Naive thymus-derived CD8-positive, alpha-beta T cell (primary cell): ENCODE measurements around the gene CYTH3. TPM values are rescaled to one million over a fixed set of nuclear protein-coding genes. Genes with fewer than 3 reads are reported as not detected.
"Not testable (repeated sequence)": the region's sequence is repeated elsewhere in the genome, so short reads cannot be mapped to it uniquely, and the experiment has no call there.

Experiments used
- ATAC-seq, 2 donors: fragments of 150-1000 bp; cut with Tn5 transposase in 1 of 2; sonication (Bioruptor Pico), chemical (Tn5 transposase) in 1 of 2; 1 replicate in 1 of 2; 2 replicates in 1 of 2; pipeline ENCODE4 v1.10.0; 2021; ENCODE audit warnings: mild to moderate bottlenecking in 2 of 2, moderate library complexity in 2 of 2
- POLR2A ChIA-PET: fragments of 350-600 bp; sonication (Branson Sonifier 250); formaldehyde crosslinking; loops from one replicate; lab custom pipeline; 2021; ENCODE audit warnings: antibody characterized with exemption; lab: Charles Lee
- DNase-seq, 10 donors: peaks; one replicate each; pipeline versions ENCODE4 v3.0.0 to v3.0.0-alpha.2; 2020 to 2022
- H3K27ac Mint-ChIP-seq, 10 donors: one replicate each; pipeline ENCODE4 v1.8.0; 2020 to 2022; ENCODE audit warnings: mild to moderate bottlenecking in 10 of 10, mixed read lengths in 10 of 10, moderate library complexity in 4 of 10, inconsistent platforms in 1 of 10
- H3K27me3 Mint-ChIP-seq, 5 donors: one replicate each; pipeline ENCODE4 v1.8.0; 2021 to 2022; ENCODE audit warnings: mixed read lengths in 5 of 5
- H3K36me3 Mint-ChIP-seq, 3 donors: one replicate each; pipeline ENCODE4 v1.8.0; 2020 to 2022; ENCODE audit warnings: mixed read lengths in 3 of 3, mild to moderate bottlenecking in 2 of 3, inconsistent platforms in 1 of 3
- H3K4me1 Mint-ChIP-seq, 4 donors: one replicate each; pipeline ENCODE4 v1.8.0; 2021 to 2022; ENCODE audit warnings: mixed read lengths in 4 of 4
- H3K4me3 Mint-ChIP-seq, 10 donors: one replicate each; pipeline ENCODE4 v1.8.0; 2020 to 2022; ENCODE audit warnings: mild to moderate bottlenecking in 10 of 10, mixed read lengths in 10 of 10, moderate library complexity in 6 of 10, inconsistent platforms in 1 of 10
- H3K9me3 Mint-ChIP-seq, 9 donors: one replicate each; pipeline ENCODE4 v1.8.0; 2020 to 2022; ENCODE audit warnings: mixed read lengths in 9 of 9, mild to moderate bottlenecking in 3 of 9, inconsistent platforms in 1 of 9, moderate library complexity in 1 of 9
- polyA plus RNA-seq, 3 donors: library from polyadenylated mRNA; unstranded; fragments of 300-500 nt; fragmentation: Illumina TruSeq; gene quantifications; one replicate each; pipeline ENCODE4 v1.2.3, GENCODE V29; 2021
- total RNA-seq, 8 experiments: library from RNA in 2 of 8; stranded (reverse) in 2 of 8; gene quantifications; one replicate each; pipeline ENCODE4 v1.2.3 and lab custom pipeline; 2021 to 2026

The CYTH3 gene
- total and polyA plus RNA-seq, 5 experiments from 2014 or later: 0.77 to 8.6 (median 4.1) TPM

GRCh38 chr7:6190563-6190962, 81.9 kb downstream of the CYTH3 start:
- DNase-seq, H3K4me1 Mint-ChIP-seq, H3K27ac Mint-ChIP-seq, H3K27me3 Mint-ChIP-seq, H3K9me3 Mint-ChIP-seq, H3K4me3 Mint-ChIP-seq, ATAC-seq, POLR2A ChIA-PET: not testable (repeated sequence)
- peaks cover 0 to 16% (median 12%) of the 10 kb centered on the region in 3 donors for H3K36me3 Mint-ChIP-seq

DNA sequence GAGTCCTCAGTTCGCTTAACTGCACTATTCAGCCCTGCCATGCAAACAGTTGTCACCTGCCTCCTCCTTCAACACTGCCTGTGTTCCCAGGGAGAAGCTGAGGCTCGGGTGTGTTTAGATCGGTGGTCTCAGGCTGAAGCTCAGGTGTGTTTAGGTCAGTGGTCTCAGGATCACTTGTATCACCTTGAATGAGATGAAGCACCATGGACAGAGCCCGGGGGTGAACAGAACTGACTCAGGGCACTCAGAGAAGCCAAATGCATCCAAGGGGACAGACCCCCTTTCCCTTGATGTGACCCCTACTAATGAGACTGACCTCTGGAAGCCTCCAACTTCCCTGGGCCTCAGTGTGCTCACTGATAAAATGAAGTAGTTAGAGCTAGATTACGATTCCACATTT, 84.0 kb downstream of the CYTH3 start:
- POLR2A ChIA-PET: no interaction called here
- Mint-ChIP-seq H3K27ac (peak overlapping the region in 1 of 10 donors; percentile 31), H3K4me1 (no peaks in the 10 kb centered on the region), H3K36me3 (peaks cover 0 to 16% (median 12%) of the 10 kb centered on the region in 3 donors), H3K9me3 (no peaks in the 10 kb centered on the region), H3K4me3 (no peak overlapping the region), H3K27me3 (no peaks in the 10 kb centered on the region)
- ATAC-seq: no peak
- DNase-seq: no peak

GRCh38 chr7:6186577-6186976, 85.8 kb downstream of the CYTH3 start:
- H3K27me3 Mint-ChIP-seq: no peaks in the 10 kb centered on the region
- no peak overlapping the region for H3K27ac Mint-ChIP-seq
- no peak overlapping the region for H3K4me3 Mint-ChIP-seq
- DNase-seq: no peak
- POLR2A ChIA-PET: no interaction called here
- H3K36me3 Mint-ChIP-seq: peaks cover 0 to 16% (median 12%) of the 10 kb centered on the region in 3 donors
- ATAC-seq: no peak
- H3K9me3 Mint-ChIP-seq: no peaks in the 10 kb centered on the region
- no peaks in the 10 kb centered on the region for H3K4me1 Mint-ChIP-seq

GRCh38 chr7:6182993-6183392, 89.4 kb downstream of the CYTH3 start:
- Mint-ChIP-seq H3K27ac (peak overlapping the region in 1 of 10 donors; percentile 62), H3K4me3 (no peak overlapping the region), H3K9me3 (no peaks in the 10 kb centered on the region), H3K27me3 (no peaks in the 10 kb centered on the region), H3K36me3 (peaks cover 0 to 12% (median 9%) of the 10 kb centered on the region in 3 donors), H3K4me1 (peaks cover 0 to 3% (median 0%) of the 10 kb centered on the region in 4 donors)
- DNase-seq (no peak), ATAC-seq (no peak)
- POLR2A ChIA-PET: no interaction called here

GRCh38 chr7:6181136-6181535, 91.3 kb downstream of the CYTH3 start:
- Mint-ChIP-seq H3K27me3 (no peaks in the 10 kb centered on the region), H3K4me1 (peaks cover 0 to 3% (median 0%) of the 10 kb centered on the region in 4 donors), H3K4me3 (no peak overlapping the region), H3K9me3 (no peaks in the 10 kb centered on the region), H3K36me3 (peaks cover 0 to under 1% (median under 1%) of the 10 kb centered on the region in 3 donors), H3K27ac (no peak overlapping the region)
- no peak for ATAC-seq
- DNase-seq: no peak
- POLR2A ChIA-PET: no interaction called here

DNA sequence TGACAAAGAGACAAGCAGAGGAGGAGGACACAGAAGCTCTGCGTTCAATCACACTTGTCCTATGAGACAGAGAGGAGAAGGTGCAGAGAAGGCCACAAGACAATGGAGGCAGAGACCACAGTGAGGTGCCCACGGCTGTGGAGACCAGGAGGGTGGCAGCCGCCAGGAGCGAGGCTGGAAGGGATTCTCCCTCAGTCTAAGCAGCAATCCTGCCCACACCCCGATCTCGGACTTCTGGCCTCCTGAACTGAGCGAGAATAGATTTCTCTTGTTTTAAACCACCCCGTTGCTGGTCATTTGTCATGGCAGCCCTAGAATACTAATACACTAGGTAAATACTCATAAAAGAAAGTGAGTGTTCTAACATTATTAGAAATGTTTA, 92.1 kb downstream of the CYTH3 start:
- H3K36me3 Mint-ChIP-seq: no peaks in the 10 kb centered on the region
- no peak overlapping the region for H3K4me3 Mint-ChIP-seq
- no peaks in the 10 kb centered on the region for H3K9me3 Mint-ChIP-seq
- no peak for ATAC-seq
- H3K27me3 Mint-ChIP-seq: no peaks in the 10 kb centered on the region
- H3K4me1 Mint-ChIP-seq: peaks cover 0 to 3% (median 0%) of the 10 kb centered on the region in 4 donors
- POLR2A ChIA-PET: no interaction called here
- DNase-seq: no peak
- no peak overlapping the region for H3K27ac Mint-ChIP-seq

GRCh38 chr7:6179620-6180343, 92.6 kb downstream of the CYTH3 start:
- Mint-ChIP-seq H3K4me3 (no peak overlapping the region), H3K27ac (peak overlapping the region in 1 of 10 donors; percentile 36), H3K4me1 (peaks cover 0 to 3% (median 0%) of the 10 kb centered on the region in 4 donors), H3K9me3 (no peaks in the 10 kb centered on the region), H3K27me3 (no peaks in the 10 kb centered on the region), H3K36me3 (no peaks in the 10 kb centered on the region)
- ATAC-seq (no peak), DNase-seq (no peak)
- POLR2A ChIA-PET: no interaction called here

GRCh38 chr7:6178298-6179029, 94.0 kb downstream of the CYTH3 start:
- Mint-ChIP-seq H3K4me3 (no peak overlapping the region), H3K9me3 (no peaks in the 10 kb centered on the region), H3K27ac (peak overlapping the region in 1 of 10 donors; percentile 67), H3K36me3 (no peaks in the 10 kb centered on the region), H3K27me3 (no peaks in the 10 kb centered on the region), H3K4me1 (peaks cover 0 to 3% (median 0%) of the 10 kb centered on the region in 4 donors)
- POLR2A ChIA-PET: no interaction called here
- no peak for ATAC-seq
- no peak for DNase-seq

DNA sequence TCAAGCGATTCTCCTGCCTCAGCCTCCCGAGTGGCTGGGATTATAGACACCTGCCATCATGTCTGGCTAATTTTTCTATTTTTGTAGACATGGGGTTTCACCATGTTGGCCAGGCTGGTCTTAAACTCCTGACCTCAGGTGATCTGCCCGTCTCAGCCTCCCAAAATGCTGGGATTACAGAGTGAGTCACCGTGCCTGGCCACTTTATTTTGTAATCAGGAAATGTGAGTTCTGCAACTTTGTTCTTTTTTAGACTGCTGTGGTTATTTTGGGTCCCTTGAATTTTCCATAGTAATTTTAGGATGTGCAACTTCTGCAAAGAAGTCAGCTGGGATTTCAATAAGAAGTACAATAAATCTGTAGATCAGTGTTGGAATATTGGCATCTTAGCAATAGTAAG, 96.8 kb downstream of the CYTH3 start:
- no peaks in the 10 kb centered on the region for H3K27me3 Mint-ChIP-seq
- H3K27ac Mint-ChIP-seq: no peak overlapping the region
- no peak overlapping the region for H3K4me3 Mint-ChIP-seq
- POLR2A ChIA-PET: no interaction called here
- H3K36me3 Mint-ChIP-seq: peaks cover 0 to 4% (median 0%) of the 10 kb centered on the region in 3 donors
- no peak for ATAC-seq
- peaks cover 0 to 3% (median 0%) of the 10 kb centered on the region in 4 donors for H3K4me1 Mint-ChIP-seq
- H3K9me3 Mint-ChIP-seq: no peaks in the 10 kb centered on the region
- no peak for DNase-seq

GRCh38 chr7:6172910-6173295, 99.5 kb downstream of the CYTH3 start:
- POLR2A ChIA-PET: interaction anchor here (0.5 kb wide), 1 partner anchor 57 kb away, joined by 3 read pairs; no protein-coding TSS in a partner anchor
- Mint-ChIP-seq H3K36me3 (peaks cover 0 to 5% (median 4%) of the 10 kb centered on the region in 3 donors), H3K27ac (no peak overlapping the region), H3K4me1 (peaks cover 0 to 3% (median 0%) of the 10 kb centered on the region in 4 donors), H3K4me3 (no peak overlapping the region), H3K27me3 (no peaks in the 10 kb centered on the region), H3K9me3 (no peaks in the 10 kb centered on the region)
- no peak for DNase-seq
- ATAC-seq: no peak

DNA sequence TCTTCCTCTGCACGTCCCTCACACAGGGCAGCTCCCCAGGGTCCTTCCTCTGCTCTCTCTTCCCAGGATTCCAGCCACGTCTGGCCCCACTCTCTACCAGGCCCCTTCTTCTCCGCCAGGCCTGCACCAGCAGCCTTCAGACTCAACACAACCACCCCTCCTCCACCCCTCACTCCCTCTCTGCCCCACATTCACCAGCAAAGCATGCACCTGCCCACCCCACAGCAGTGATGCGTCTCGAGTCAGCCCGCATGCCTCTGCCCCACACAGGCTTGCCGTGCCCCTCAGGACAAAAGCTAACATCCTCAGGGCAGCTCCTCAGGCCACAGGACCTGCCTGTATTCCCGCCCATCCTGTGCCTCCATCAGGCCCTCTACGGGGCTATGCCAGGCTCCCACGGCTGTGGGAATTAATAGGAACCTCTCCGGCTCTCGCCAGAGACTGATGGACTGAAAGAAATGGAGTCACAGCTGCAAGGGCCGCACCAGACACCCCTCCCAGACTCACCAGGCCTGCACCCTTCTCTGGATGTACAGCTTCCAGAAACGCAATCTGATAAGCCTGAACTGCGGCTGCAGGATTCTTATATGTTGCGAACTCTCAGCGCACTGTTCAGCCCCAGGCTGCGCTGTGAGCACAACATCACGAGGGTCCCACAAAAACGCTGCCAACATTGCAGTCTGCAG, 100.1 kb downstream of the CYTH3 start:
- Mint-ChIP-seq H3K27ac (no peak overlapping the region), H3K36me3 (peaks cover 0 to 5% (median 4%) of the 10 kb centered on the region in 3 donors)
- ATAC-seq: no peak

DNA sequence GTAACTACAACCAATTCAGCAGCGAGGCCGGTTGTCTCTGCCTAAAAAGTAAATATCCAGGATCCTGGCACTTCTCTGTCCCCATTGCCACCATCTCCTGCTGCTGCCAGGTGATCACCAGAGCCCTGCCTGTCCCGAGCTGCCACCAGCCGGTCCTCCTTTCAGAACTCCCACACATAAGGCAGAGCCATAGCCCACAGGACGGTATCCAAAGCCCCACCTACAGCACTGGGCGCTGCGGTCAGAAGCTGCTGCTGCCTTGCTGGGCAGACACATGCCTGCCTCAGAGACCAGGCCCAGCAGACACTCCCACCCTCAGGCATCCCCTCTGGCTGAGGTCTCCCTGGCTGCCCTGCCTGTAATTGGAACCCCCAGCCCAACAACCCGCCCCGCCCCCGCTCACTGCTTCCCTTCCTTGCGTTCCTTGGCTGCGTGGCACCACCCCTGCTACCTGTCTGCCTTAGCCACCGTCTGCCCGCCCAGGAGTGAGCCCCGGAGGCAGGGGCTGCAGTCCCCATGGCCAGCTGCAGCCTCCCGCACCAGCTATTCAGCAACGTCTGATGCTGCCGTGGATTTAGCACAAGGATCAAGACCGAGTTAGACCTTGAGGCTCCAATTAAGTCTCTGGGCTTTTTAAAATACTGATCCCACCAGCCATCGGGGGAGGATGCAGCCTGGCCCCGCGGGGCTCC, 100.7 kb downstream of the CYTH3 start:
- Mint-ChIP-seq H3K4me1 (peaks cover 0 to 3% (median 0%) of the 10 kb centered on the region in 4 donors), H3K27ac (peak overlapping the region in 1 of 10 donors; percentile 31), H3K36me3 (peaks cover 0 to 5% (median 4%) of the 10 kb centered on the region in 3 donors), H3K9me3 (no peaks in the 10 kb centered on the region), H3K4me3 (no peak overlapping the region), H3K27me3 (no peaks in the 10 kb centered on the region)
- POLR2A ChIA-PET: interaction anchor here (0.6 kb wide), 1 partner anchor 45 kb away, joined by 3 read pairs; no protein-coding TSS in a partner anchor
- ATAC-seq: no peak
- no peak for DNase-seq

More for the DNA sequence above, 100.1 kb downstream of the CYTH3 start:
- POLR2A ChIA-PET: interaction anchor here (0.5 kb wide), 1 partner anchor 57 kb away, joined by 3 read pairs; no protein-coding TSS in a partner anchor
- peaks cover 0 to 3% (median 0%) of the 10 kb centered on the region in 4 donors for H3K4me1 Mint-ChIP-seq
- H3K27me3 Mint-ChIP-seq: no peaks in the 10 kb centered on the region
- no peak for DNase-seq
- H3K9me3 Mint-ChIP-seq: no peaks in the 10 kb centered on the region
- no peak overlapping the region for H3K4me3 Mint-ChIP-seq
